ENCODE measurements around the gene LAMA4.

- TF ChIP-seq, protein P1, sequence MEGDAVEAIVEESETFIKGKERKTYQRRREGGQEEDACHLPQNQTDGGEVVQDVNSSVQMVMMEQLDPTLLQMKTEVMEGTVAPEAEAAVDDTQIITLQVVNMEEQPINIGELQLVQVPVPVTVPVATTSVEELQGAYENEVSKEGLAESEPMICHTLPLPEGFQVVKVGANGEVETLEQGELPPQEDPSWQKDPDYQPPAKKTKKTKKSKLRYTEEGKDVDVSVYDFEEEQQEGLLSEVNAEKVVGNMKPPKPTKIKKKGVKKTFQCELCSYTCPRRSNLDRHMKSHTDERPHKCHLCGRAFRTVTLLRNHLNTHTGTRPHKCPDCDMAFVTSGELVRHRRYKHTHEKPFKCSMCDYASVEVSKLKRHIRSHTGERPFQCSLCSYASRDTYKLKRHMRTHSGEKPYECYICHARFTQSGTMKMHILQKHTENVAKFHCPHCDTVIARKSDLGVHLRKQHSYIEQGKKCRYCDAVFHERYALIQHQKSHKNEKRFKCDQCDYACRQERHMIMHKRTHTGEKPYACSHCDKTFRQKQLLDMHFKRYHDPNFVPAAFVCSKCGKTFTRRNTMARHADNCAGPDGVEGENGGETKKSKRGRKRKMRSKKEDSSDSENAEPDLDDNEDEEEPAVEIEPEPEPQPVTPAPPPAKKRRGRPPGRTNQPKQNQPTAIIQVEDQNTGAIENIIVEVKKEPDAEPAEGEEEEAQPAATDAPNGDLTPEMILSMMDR (IDR thresholded peaks at IDR 0.05; ENCODE audit: insufficient read depth, low read length, poor library complexity, severe bottlenecking), result no peak
- no peak for TF ChIP-seq EZH2phosphoT487 (conservative IDR thresholded peaks at IDR 0.05; ENCODE audit: low read length)
Observed at GRCh38 chr6:112287577-112288225, 33.3 kb upstream of the LAMA4 start.
